IPS-18c (cell line): Measurements from ENCODE around the gene TLE7.

Experiments used
- H3K4me3 ChIP-seq: 2 replicates; pipeline ENCODE4 v1.7.0; 2013; ENCODE audit warnings: low read depth, mild to moderate bottlenecking, low read length, moderate library complexity; ENCODE audit not compliant: insufficient read depth
- H3K9me3 ChIP-seq: one replicate; pipeline ENCODE4 v1.6.1; 2013; ENCODE audit warnings: mild to moderate bottlenecking, low read length, moderate library complexity; ENCODE audit not compliant: control insufficient read depth, insufficient read depth

Gene TLE7

DNA sequence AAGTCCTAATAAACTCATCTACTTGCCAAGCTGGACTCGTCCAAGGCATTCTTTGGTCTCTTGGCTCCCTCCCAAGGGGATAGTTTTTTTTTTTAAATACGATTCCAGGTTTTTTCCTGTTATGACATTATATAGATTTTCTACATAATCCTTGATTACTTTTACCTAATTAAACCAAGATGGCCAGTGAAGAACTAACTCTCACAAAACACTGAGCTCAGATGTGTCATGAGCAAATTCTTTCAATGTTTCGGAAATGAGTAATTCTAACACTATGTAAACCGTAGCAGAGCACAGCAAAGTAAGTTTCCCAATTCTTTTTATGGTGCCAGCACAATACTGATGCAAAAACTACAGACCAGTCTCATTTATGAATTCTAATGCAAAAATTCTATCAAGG, 18.4 kb upstream of the TLE7 start:
- Histone ChIP-seq H3K4me3 (no peak overlapping the region), H3K9me3 (peaks cover 2% of the 10 kb centered on the region)

DNA sequence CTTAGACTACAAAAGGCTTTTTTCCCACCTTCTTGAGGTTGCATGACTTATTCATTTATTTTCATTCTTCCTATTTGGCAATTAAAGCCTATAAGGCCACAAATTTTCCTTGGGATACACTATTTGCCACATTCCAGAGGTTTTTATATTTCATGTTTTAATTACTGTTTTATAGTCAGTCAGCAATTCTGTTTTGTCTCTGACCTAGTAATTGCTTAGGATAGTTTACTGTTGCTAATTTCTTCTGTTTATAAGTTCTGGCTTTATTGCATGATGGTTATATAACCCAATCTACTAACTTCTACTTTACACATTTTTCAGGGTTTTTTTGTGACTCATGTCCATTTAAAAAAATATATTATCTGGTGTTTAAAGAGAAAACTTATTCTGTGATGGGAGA, 17.7 kb upstream of the TLE7 start:
- H3K9me3 ChIP-seq, result peaks cover 2% of the 10 kb centered on the region
- H3K4me3 ChIP-seq, result no peak overlapping the region

DNA sequence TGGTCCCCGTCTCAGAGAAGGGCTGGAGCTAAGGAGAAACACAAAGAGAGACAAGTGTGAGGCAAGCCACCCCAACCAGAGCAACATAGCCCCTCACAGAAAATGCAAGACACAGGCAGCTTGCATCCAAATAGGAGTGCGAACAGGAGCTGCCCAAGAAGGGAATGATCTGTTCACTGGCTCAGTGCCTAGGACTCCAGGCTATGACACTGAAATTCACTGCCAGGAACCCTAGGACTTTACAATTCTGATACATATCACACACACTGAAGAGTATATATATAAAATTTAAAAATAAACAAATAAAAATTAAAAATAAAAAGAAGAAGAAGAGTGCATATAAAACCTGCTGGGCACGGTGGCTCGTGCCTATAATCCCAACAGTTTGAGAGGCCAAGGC, 14.9 kb upstream of the TLE7 start:
- H3K9me3 ChIP-seq, result no peaks in the 10 kb centered on the region
- H3K4me3 ChIP-seq, result no peak overlapping the region

DNA sequence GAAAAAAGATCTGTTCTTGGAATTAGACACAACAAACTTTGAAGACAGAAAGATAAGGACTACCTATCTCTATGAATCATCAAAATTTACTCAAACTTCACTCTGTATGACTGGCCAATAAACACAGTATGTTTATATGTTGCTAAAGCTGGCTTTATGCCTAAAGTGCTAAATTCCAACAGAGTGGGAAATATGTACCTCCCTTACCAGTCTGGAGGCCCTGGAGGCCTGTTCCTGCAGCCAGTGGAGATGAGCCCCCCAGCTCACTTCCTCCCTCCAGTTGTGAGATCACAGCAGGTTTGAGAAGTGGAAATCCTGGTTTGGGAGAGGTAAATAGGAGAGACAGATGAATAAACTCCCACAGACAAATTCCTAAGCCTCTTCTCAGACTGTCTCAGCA, 11.2 kb upstream of the TLE7 start:
- Histone ChIP-seq H3K9me3 (peaks cover 16% of the 10 kb centered on the region), H3K4me3 (no peak overlapping the region)

DNA sequence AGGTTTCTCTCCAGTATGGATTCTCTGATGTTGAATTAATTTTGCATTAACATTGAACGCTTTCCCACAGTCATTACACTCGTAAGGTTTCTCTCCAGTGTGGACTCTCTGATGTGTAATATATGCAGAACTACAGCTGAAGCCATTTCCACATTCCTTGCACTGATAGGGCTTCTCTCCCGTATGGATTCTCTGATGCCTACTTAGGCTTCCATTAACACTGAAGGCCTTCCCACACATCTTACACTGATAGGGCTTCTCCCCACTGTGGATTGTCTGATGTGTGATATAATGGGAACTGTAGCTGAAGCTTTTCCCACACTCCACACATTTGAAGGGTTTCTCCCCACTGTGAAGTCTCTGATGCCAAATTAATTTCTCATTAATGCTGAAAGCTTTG, 7.2 kb upstream of the TLE7 start:
- Histone ChIP-seq H3K4me3 (no peak overlapping the region), H3K9me3 (peaks cover 19% of the 10 kb centered on the region)

DNA sequence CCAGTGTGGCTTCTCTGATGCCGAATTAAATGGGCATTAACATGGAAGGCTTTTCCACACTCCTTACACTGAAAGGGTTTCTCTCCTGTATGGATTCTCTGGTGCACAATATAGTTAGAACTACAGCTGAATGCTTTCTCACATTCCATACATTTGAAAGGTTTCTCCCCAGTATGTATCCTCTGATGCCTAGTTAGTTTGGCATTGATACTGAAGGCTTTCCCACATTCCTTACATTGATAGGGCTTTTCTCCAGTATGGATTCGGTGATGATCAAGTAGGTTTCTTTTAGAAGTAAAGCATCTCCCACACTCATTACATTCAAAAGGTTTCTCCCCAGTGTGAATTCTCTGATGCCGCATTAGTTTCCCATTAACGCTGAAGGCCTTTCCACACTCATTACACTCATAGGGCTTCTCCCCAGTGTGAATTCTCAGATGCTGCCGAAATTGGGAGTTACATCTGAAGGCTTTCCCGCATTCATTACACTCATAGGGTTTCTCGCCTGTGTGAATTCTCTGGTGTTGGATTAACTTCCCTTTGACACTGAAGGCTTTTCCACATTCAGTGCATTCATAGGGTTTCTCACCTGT, 6.5 kb upstream of the TLE7 start:
- peaks cover 19% of the 10 kb centered on the region for H3K9me3 ChIP-seq
- no peak overlapping the region; the same call in 1 of the 2 replicates for H3K4me3 ChIP-seq

DNA sequence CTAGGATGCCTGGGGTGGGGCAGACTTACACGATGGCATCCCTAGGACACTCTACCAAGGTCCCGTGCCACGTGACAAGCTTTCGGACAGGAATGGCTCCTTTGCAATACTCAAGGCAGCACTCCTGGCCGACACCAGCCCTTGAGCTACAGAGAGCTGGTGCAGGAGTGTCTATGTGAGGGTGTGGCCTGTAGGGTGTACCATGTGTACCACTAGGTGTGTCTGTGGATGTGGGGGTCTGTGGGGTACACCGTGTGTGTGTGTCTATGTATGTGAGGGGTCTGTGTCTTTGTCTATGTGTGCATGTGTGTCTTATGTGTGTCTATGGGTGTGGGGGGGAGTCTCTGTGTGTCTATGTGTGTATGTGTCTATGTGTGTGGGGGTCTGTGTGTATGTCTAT, 1.9 kb upstream of the TLE7 start:
- Histone ChIP-seq H3K4me3 (no peak overlapping the region), H3K9me3 (peaks cover 12% of the 10 kb centered on the region)

DNA sequence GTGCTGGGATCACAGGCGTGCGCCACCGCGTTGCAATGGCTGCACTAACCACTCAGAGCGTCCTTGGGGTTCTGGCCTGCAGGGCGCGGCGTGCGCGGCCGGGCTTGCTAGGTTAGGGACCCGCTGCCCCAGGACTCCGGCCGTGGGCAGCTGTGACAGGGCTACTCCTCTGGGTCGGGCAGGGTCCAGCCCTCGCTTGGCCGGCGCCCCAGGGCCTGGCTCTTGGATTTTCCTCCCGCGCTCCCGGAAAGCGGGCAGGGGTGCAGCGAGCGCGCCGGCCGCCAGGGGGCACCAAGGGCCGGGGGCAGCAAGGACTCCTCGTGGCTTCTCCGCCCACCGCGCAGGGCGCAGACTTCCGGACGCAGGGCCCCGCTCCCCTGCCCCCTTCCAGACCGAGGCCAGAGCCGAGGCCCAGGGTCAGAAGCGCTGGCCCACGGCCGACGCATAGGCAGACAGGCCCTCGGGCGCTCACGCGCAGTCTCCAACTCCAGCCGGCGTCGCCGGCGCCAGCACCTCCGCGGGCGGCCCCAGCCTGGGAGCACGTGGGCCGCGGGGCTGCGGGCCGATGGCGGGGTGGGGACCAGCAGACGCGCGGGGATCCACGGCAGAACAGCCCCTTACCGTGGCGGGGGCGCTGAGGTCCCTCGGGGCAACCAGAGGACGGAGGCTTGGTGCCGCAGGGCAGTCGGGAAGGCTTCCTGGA, 355 bp downstream of the TLE7 start:
- Histone ChIP-seq H3K9me3 (peaks cover 3% of the 10 kb centered on the region), H3K4me3 (no peak overlapping the region)

DNA sequence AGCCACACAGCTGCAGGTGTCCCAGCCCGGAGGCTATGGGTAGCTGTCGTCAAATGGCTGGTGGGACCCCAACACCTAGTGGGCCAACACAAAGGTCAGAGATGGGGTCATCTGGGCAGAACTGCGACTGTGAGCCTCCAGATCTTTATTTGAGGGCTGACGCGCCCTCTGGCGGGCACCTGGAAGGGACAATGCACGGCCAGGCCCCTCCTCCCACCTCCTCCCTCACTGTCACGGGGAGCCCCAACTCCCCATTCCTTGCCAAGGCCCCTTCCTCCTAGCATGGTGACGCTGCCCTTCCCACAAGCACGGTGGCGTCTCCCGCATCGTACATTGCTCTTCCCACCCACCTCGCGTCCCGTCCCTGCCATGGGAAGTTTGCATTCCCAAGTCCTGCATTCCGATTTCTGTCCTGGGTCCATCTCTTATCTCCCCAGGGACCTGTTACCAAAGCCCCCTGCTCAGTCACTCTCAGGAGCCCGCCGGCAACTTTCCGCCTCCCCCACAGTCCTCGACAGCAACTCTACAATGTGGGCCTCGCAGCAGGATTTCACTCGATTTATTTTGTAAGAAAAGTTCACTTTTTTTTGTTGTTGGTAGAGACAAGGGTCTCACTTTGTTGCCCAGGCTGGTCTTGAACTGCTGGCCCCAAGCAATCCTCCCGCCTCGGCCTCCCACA, 1.0 kb downstream of the TLE7 start:
- H3K4me3 ChIP-seq, result no peak overlapping the region
- H3K9me3 ChIP-seq, result peaks cover 3% of the 10 kb centered on the region

DNA sequence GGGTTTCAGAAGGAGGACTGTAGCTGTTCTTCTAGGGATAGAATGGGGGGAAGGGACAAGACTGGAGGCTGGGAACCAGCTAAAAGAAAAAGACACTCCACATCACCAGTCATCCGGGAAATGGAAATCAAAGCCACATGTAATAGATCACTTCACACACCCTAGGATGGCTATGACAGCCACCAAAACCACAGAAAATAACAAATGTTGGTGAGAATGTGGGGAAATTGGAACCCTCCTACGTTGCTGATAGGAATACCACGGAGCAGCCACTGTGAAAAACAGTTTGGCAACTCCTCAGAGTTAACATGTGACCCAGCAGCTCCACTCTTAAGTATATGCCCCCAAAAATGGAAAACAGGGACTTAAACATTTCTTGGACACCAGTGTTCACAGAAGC, 2.3 kb downstream of the TLE7 start:
- Histone ChIP-seq H3K9me3 (peaks cover 3% of the 10 kb centered on the region), H3K4me3 (no peak overlapping the region)

DNA sequence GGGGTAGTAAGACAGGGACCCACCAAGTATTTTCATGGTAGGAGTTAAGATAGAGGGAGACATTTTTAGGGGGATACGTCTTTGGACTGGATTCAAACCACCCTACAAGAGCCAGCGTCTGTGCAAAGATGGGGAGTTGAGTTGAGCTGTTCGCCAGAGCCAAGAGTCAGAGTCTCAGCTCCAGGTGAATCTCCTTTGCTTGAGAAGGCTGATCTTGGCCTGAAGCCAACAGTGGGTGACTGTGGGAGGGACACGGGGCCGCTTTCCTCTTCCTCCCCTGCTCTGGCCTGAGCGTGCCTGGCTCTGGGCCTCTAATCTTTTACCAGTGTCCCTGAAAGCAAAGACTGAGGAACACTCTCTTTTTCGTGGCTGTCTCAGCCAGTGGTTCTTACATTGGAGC, 5.4 kb downstream of the TLE7 start:
- Histone ChIP-seq H3K4me3 (no peak overlapping the region), H3K9me3 (peaks cover under 1% of the 10 kb centered on the region)

DNA sequence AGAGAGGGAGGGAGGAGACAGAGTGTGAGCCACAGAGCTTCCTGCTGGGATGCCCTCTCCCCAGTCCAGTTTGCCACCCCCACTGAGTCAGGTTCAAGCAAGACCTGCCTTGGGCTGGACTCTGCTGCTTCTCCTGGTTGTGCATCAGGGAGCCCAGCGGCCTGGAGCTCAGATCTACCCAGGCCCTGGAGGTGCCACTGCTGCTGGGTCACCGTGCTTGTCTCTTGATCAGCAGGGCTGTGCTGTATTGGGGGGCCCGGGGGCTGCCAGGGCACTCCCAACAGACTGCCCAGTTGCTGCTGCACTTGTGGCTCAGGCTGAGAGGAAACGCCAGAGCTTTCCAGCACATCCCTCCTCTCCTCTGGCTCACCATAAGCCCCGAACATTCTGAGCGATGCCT, 8.9 kb downstream of the TLE7 start:
- Histone ChIP-seq H3K9me3 (no peaks in the 10 kb centered on the region), H3K4me3 (no peak overlapping the region)

DNA sequence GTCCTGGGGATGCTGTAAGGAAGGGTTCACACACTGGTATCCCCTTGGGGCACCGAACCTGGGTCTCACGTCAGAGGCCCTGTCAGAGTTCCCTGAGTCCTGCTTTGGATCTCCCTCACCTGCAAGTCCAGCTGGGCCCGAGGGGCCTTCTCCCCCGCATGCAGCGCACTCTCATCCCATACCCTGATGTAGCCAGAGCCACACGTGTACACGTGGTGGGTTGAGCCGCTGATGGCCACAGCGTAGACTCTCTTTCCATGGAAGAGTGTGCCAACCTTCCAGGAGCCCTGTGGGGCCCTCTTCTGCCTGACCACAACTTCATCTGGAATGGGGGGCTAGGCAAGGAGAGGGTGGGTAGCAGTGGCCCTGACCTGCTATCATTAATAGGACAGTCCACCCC, 9.9 kb downstream of the TLE7 start:
- Histone ChIP-seq H3K9me3 (no peaks in the 10 kb centered on the region), H3K4me3 (no peak overlapping the region)

DNA sequence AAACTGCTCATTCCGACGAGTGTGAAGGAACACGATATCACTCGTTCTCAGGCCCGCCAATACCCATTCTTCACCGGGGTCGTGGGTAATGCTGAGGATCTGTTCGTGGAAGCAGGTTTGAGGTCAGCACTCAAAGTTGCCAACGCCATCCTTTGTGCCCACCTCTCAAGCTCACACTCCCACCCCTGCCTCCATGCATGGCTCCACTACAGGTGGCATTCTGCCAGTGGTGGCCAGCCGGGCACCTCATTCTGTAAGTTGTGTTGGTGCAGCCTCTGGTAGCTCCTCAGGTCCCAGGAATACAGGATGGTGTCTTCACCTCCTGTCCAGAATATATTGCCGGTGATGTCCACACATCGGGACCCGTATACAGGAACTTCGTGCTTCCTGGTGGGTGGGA, 10.7 kb downstream of the TLE7 start:
- Histone ChIP-seq H3K4me3 (no peak overlapping the region), H3K9me3 (no peaks in the 10 kb centered on the region)

DNA sequence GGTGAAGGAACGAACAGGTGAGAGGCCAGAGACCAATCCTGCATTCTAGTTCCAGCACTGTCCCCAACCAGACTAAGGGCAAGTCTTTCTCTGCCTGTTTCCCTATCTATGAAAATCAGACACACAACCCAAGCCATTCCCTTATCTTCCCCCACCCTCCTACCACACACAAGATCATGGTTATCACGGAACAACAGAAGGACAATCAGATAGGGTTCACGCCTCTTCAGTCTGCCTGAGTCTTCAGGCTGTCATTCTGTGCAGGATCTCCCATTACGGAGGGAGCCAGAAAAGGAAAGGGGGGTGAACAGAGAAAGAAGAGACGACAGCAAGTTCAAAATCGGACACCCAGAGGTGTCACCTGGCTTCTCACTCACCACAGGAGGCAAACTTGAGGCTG, 11.1 kb downstream of the TLE7 start:
- Histone ChIP-seq H3K4me3 (no peak overlapping the region), H3K9me3 (no peaks in the 10 kb centered on the region)

DNA sequence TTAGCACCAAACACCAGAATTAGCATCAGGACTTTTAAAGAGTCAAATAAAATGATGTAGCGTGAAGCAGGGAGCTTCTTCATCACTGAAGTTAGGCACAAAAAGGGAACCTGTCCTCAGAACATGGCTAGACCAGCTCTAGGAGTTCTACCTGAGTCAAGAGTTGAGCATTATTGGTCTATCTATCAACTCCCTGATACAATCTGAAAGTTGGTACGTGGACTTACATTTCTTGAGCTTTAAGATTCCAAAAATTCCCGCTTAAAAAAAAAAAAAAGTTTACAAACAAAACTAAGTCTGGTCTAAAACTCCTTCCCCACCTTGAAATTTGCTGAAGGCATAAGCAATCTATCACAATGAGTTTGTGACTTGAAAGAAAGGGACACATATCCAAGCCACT, 12.3 kb downstream of the TLE7 start:
- no peak overlapping the region for H3K4me3 ChIP-seq
- H3K9me3 ChIP-seq, result no peaks in the 10 kb centered on the region

DNA sequence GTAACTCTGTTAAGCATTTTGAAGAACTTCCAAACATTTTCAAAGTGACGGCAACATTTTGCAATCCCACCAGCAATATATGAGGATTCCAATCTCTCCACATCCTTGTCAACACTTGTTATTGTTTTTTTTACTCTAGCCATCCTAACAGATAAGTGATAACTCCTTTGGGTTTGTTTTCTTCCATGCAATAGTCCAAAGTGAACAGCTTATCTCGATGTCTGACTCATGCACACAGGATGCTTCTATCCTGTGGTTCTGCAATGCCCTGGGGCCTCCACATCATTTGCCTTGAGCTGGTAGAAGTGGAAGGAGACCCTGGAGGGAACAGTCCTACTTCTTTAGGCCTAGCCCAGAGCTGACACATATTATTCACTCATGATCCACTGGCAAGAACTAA, 13.0 kb downstream of the TLE7 start:
- Histone ChIP-seq H3K9me3 (no peaks in the 10 kb centered on the region), H3K4me3 (no peak overlapping the region)

DNA sequence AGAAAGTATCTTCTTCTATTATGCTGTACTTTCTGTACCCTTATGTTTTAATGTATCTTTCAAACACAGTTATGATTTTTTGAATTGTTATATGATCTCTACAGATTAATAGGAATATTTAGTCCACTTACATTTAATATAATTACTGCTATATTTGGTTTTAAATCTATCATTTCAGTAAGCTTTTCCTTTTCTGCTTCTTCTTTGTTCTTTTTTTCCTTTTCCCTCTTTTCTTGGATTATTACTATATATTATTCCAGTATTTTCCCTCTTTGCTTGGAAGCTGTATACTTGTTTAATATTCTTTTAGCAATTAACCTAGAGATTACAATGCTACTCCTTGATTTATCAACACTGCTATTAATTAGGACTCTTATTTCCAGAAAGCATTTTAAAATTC, 13.5 kb downstream of the TLE7 start:
- Histone ChIP-seq H3K9me3 (no peaks in the 10 kb centered on the region), H3K4me3 (no peak overlapping the region)
